Left lung (tissue), 10 donors: Measurements from ENCODE around the gene PSMD1. TPM values are rescaled to one million over a fixed set of nuclear protein-coding genes. Genes with fewer than 3 reads are reported as not detected.

Source experiments
- ATAC-seq: fragments of 200-7000 bp; cut with Tn5 transposase; one replicate; pipeline ENCODE4 v1.9.1; 2020; ENCODE audit warnings: moderate library complexity
- DNase-seq, 4 donors: peaks; one replicate each; pipeline ENCODE4 v3.0.0-alpha.2; 2013 to 2020
- H3K27ac ChIP-seq, 2 donors: fragments of 200-600 bp; sonication (generic) in 1 of 2; one replicate each; pipeline versions ENCODE4 v1.5.0 to v1.8.0; 2020 to 2021
- H3K27me3 ChIP-seq, 2 donors: fragments of 200-600 bp; sonication (generic) in 1 of 2; one replicate each; pipeline versions ENCODE4 v1.5.0 to v1.8.0; 2020 to 2021
- H3K36me3 ChIP-seq, 2 donors: fragments of 200-600 bp; sonication (generic) in 1 of 2; one replicate each; pipeline versions ENCODE4 v1.5.0 to v1.8.0; 2020 to 2021
- H3K4me1 ChIP-seq, 2 donors: fragments of 200-600 bp; one replicate each; pipeline ENCODE4 v1.8.0; 2021
- H3K4me3 ChIP-seq, 2 donors: fragments of 200-600 bp; sonication (generic) in 1 of 2; one replicate each; pipeline versions ENCODE4 v1.5.0 to v1.8.0; 2020 to 2021; ENCODE audit warnings: mild to moderate bottlenecking in 1 of 2
- H3K9me3 ChIP-seq, 2 donors: fragments of 200-600 bp; sonication (generic) in 1 of 2; one replicate each; pipeline versions ENCODE4 v1.5.0 to v1.8.0; 2020 to 2021
- intact Hi-C, 2 donors: fragments of 100-400 bp; cut with DNase I; formaldehyde crosslinking; loops; one replicate each; pipeline versions ENCODE4 v1.11.2 to v1.14.2; 2022
- polyA plus RNA-seq, 6 donors: library from polyadenylated mRNA; unstranded; fragments of 120-200 nt; gene quantifications; one replicate each; pipeline ENCODE4 v1.2.1, GENCODE V29; 2013; ENCODE audit not compliant: insufficient read length in 6 of 6
- total RNA-seq, 2 donors: library from RNA; stranded (reverse); fragmentation: NEBNext Ultra II Directional; extraction: Animal tissue kit (Norgen Biotek cat#: 25700); gene quantifications; one replicate each; pipeline ENCODE4 v1.2.1, GENCODE V29; 2021
- TF ChIP-seq, protein P1 (sequence below), 2 donors: fragments of 200-600 bp; sonication (generic) in 1 of 2; IDR thresholded peaks; one replicate each; pipeline versions ENCODE4 v1.5.0 to v1.8.0; 2021; ENCODE audit warnings: antibody characterized with exemption in 2 of 2
- donor health status: DM: no; HTN: yes; CAD: no.
- donor health status: DM: no; HTN: no; CAD: no.

Gene PSMD1
- total and polyA plus RNA-seq, 8 donors = 62.9 to 118 (median 75.9) TPM

DNA sequence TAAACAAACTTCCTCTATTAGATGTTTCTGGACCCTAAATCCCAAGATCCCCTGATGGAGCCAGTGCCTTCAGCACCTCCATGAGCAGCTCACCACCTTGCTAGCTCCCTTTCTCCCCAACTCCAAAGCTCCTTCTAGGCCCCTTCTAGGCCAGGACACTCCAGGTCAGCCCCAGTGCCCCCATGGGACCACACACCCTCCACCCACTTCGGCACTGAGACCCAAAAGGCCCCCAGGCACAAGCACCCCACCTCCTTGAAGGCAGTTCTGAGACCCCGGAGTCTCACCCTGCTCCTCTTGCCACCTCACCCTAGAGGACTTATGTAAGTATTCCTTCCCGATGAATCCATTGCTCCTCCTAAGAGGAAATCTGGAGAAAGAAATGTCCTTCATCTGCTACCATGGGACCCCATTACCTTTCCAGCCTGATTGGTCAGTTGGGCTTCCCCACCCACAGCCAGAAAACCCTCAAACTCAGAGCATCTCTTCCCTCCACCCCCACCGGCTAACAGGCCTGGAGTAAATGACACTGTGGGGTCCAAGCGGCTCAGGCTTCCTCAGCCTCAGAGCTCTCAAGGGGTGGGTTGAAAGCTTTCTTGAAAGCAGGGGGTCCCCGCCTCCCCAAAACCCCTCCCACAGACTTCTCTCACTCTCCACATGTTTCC, 132.0 kb downstream of the PSMD1 start:
- TF ChIP-seq, protein P1, sequence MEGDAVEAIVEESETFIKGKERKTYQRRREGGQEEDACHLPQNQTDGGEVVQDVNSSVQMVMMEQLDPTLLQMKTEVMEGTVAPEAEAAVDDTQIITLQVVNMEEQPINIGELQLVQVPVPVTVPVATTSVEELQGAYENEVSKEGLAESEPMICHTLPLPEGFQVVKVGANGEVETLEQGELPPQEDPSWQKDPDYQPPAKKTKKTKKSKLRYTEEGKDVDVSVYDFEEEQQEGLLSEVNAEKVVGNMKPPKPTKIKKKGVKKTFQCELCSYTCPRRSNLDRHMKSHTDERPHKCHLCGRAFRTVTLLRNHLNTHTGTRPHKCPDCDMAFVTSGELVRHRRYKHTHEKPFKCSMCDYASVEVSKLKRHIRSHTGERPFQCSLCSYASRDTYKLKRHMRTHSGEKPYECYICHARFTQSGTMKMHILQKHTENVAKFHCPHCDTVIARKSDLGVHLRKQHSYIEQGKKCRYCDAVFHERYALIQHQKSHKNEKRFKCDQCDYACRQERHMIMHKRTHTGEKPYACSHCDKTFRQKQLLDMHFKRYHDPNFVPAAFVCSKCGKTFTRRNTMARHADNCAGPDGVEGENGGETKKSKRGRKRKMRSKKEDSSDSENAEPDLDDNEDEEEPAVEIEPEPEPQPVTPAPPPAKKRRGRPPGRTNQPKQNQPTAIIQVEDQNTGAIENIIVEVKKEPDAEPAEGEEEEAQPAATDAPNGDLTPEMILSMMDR (IDR thresholded peaks at IDR 0.05) = no peak
- no peak for ATAC-seq
- no peaks in the 10 kb centered on the region for H3K36me3 ChIP-seq
- H3K27me3 ChIP-seq = peaks cover 0 to 13% of the 10 kb centered on the region in 2 donors
- H3K4me3 ChIP-seq = no peak overlapping the region
- H3K27ac ChIP-seq = no peak overlapping the region
- intact Hi-C loops = loop anchor here in 1 of 2 donors (5.0 kb wide), 1 partner anchor 76 kb away; no protein-coding TSS in a partner anchor
- H3K4me1 ChIP-seq = peaks cover 4 to 22% of the 10 kb centered on the region in 2 donors
- no peak for DNase-seq
- no peaks in the 10 kb centered on the region for H3K9me3 ChIP-seq

DNA sequence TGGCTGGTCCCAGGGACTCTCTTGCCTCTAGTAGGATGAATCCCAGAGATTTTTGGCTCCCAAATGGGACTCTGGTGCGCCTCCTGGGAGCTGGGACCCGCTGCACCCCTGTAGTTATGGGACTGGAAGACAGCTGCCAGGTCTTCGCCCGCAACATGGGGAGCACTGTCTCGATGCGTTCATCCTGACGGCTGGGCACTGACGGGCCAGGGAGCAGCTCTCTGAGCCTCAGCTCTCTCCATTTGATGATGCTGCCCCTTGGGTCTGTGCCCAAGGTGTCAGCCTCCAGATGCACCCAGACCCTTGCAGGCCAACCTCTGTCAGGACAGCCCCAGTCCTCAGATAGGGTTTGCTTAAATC, 132.5 kb downstream of the PSMD1 start:
- intact Hi-C loops = loop anchor here in 1 of 2 donors (5.0 kb wide), 1 partner anchor 77 kb away; no protein-coding TSS in a partner anchor
- peak overlapping the region in 1 of 2 donors; percentile 91 for H3K27ac ChIP-seq

DNA sequence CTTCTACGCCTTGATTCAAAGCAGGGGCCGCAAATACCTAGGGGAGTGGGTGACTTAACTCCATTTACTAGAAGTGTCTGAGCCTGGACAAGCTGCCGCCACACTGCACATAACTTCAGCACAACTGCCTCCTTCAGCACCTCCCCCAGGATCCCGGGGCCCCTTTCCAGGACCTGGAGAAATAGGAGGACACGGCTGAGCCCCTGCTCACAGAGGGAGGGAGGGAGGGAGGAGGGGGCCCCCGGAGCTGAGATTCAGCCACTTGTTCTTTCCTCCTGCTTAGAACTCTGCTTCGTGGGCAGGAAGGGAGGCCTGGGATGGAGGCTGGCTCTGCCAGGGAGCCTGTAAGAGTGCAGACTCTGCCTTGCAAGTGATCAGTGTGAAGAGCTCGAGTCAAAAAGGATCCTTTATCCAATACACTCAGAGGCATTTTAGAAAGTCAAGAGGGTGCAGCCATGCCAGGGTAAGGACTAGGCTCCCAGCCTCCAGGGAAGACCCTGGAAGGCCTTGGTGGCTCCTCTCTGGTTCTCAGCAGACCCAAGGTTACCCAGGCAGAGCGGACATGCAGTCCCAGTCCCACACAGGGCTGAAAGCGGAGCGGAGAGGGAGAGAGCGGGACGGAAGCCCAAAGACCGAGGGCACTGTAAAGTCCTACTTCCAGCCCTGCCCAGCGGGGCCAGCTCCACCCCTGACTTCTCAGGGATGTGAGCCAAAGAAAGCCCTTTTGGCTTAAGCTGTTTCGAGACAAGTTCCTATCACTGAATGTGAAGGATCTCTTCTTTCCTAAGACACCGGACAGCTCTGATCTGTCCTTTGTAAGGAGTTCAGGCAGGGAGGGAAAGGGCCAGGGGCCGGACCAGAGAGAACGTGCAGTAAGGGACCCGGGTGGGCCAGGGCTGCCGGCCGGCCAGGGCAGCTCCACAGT, 133.2 kb downstream of the PSMD1 start:
- Histone ChIP-seq H3K27me3 (peaks cover 0 to 13% of the 10 kb centered on the region in 2 donors), H3K27ac (peak overlapping the region; percentile 73 to 91), H3K4me1 (peaks cover 4 to 22% of the 10 kb centered on the region in 2 donors), H3K9me3 (no peaks in the 10 kb centered on the region), H3K4me3 (peak overlapping the region; percentile 22), H3K36me3 (no peaks in the 10 kb centered on the region)
- TF ChIP-seq, protein P1 (IDR thresholded peaks at IDR 0.05) = no peak
- DNase-seq = peak in 2 of 4 donors; percentile 40 to 44
- intact Hi-C loops = loop anchor here in 1 of 2 donors (5.0 kb wide), 1 partner anchor 78 kb away; no protein-coding TSS in a partner anchor
- peak; percentile 76 for ATAC-seq

More for the DNA sequence above, 132.5 kb downstream of the PSMD1 start:
- TF ChIP-seq, protein P1 (IDR thresholded peaks at IDR 0.05) = no peak
- Histone ChIP-seq H3K4me1 (peaks cover 4 to 22% of the 10 kb centered on the region in 2 donors), H3K9me3 (no peaks in the 10 kb centered on the region), H3K27me3 (peaks cover 0 to 13% of the 10 kb centered on the region in 2 donors), H3K36me3 (no peaks in the 10 kb centered on the region), H3K4me3 (no peak overlapping the region)
- ATAC-seq (no peak), DNase-seq (no peak)

DNA sequence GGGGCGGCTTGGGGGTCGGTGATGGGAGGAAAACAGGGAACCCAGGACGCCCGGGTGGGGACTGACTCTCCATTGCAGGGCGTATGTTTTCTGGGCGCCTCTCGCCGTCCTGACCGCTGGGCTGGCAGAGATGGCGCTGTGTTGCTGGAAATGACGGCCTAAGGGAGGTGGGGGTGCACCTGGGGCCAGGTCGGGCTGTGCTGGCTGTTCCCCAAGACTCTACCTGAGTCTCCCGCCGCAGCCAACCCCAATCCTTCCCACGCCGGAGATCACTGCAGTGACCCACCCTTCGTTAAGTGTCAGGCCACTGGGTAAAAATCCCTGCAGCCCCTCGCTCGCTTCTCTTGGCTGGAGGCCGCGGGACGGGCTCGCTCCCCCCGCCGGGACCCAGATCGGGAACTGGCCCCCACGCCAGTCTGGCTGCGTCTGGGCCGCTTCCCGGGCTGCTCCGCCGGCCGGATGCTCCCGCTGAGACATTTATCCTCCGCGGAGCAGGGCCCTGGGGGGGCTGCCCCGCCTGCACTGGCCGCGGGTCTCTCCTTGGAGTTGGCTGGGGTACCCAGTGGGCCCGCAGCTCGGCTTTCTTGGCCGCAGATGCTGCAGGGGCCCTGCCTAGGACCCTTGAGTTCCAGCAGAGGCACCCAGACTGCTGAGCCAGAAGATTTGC, 134.0 kb downstream of the PSMD1 start:
- ATAC-seq (peak; percentile 81), DNase-seq (peak; percentile 52 to 87 (median 71))
- Histone ChIP-seq H3K27ac (peak overlapping the region; percentile 73 to 91), H3K9me3 (no peaks in the 10 kb centered on the region), H3K27me3 (peaks cover 0 to 13% of the 10 kb centered on the region in 2 donors), H3K36me3 (no peaks in the 10 kb centered on the region), H3K4me3 (peak overlapping the region; percentile 22), H3K4me1 (peaks cover 4 to 15% of the 10 kb centered on the region in 2 donors)
- intact Hi-C loops = no loop called here
- TF ChIP-seq, protein P1 (IDR thresholded peaks at IDR 0.05) = no peak
